SK-N-SH (cell line): ENCODE data around the gene SLC7A7.

ENCODE experiments used
- CTCF ChIP-seq: fragments of 200-600 bp; sonication (generic); IDR thresholded peaks from 2 replicates; pipeline ENCODE4 v1.6.1; 2017; ENCODE audit warnings: antibody characterized with exemption, mild to moderate bottlenecking, moderate library complexity
- GABPA ChIP-seq: IDR thresholded peaks from 2 replicates; pipeline ENCODE4 v1.4.0; 2012; ENCODE audit warnings: low read depth, mild to moderate bottlenecking
- MAX ChIP-seq: IDR thresholded peaks from 2 replicates; pipeline ENCODE4 v1.4.0; 2012; ENCODE audit warnings: low read depth
- RCOR1 ChIP-seq: fragments of 150-350 bp; IDR thresholded peaks from 2 replicates; pipeline ENCODE4 v1.6.1; 2017; ENCODE audit warnings: antibody characterized with exemption, low read length
- REST ChIP-seq: IDR thresholded peaks from 2 replicates; pipeline ENCODE4 v1.6.1; 2012; ENCODE audit warnings: mild to moderate bottlenecking, low read depth, low read length, moderate library complexity
- SMC3 ChIP-seq: IDR thresholded peaks from 2 replicates; pipeline ENCODE4 v1.6.1; 2012; ENCODE audit warnings: low read depth, low read length, improper control_type of control experiment

- no peak for TF ChIP-seq RCOR1
- TF ChIP-seq CTCF = no peak
- no peak for TF ChIP-seq MAX
- no peak for TF ChIP-seq GABPA
- TF ChIP-seq SMC3 = no peak
- no peak for TF ChIP-seq REST
Observed at GRCh38 chr14:22733829-22734228, 81.4 kb downstream of the SLC7A7 start.
